ENCODE data around the gene ACVRL1. TPM values are rescaled to one million over a fixed set of nuclear protein-coding genes. Genes with fewer than 3 reads are reported as not detected.

The ACVRL1 gene
- total RNA-seq, 1 experiment from 2014 or later: not detected

- peaks cover 21% of the 10 kb centered on the region for H3K27me3 Mint-ChIP-seq (ENCODE audit: low read depth)
- TF ChIP-seq CTCF (conservative IDR thresholded peaks at IDR 0.05): peak; percentile 58
- Histone ChIP-seq H4K20me1 (ENCODE audit: control insufficient read depth, insufficient read depth, insufficient read length) (no peaks in the 10 kb centered on the region), H3K9me3 (ENCODE audit: control insufficient read depth, low read depth, low read length) (no peaks in the 10 kb centered on the region), H3K14ac (ENCODE audit: insufficient read depth, low read length) (no peak overlapping the region), H3K56ac (ENCODE audit: insufficient read length, low read depth, low read length) (no peak overlapping the region), H2AFZ (ENCODE audit: low read length) (no peak overlapping the region), H3K23ac (ENCODE audit: insufficient read length, low read depth, low read length) (no peak overlapping the region), H3K79me1 (ENCODE audit: insufficient read depth, low read depth, low read length, poor library complexity, severe bottlenecking) (no peaks in the 10 kb centered on the region), H3K4ac (ENCODE audit: low read depth, low read length) (no peak overlapping the region), H3K4me1 (ENCODE audit: insufficient read depth, low read length) (no peaks in the 10 kb centered on the region), H2BK15ac (ENCODE audit: low read depth, low read length) (no peak overlapping the region), H2AK5ac (ENCODE audit: insufficient read length, low read length) (no peak overlapping the region), H3K4me2 (ENCODE audit: insufficient read depth, insufficient read length, low read length) (no peak overlapping the region), H3K27ac (ENCODE audit: insufficient read length, low read depth, low read length) (no peak overlapping the region), H2BK12ac (ENCODE audit: insufficient read length, low read depth, low read length) (no peak overlapping the region), H3T11ph (ENCODE audit: low read length) (no peak overlapping the region), H2BK20ac (ENCODE audit: low read depth, low read length, poor library complexity, severe bottlenecking) (no peak overlapping the region), H3K27me3 (ENCODE audit: insufficient read depth, low read length) (peaks cover 2% of the 10 kb centered on the region; the same call in 1 of the 2 replicates), H4K5ac (ENCODE audit: insufficient read length, low read depth, low read length) (no peak overlapping the region), H4K91ac (ENCODE audit: insufficient read length, low read depth, low read length) (no peak overlapping the region), H3K9ac (ENCODE audit: extremely low read depth, insufficient read length, low read length) (no peak overlapping the region), H2BK5ac (ENCODE audit: insufficient read length, low read length) (no peak overlapping the region), H3K18ac (ENCODE audit: insufficient read length, low read depth, low read length) (no peak overlapping the region), H2BK120ac (ENCODE audit: low read depth, low read length, poor library complexity, severe bottlenecking) (no peak overlapping the region), H4K8ac (replicated peaks; ENCODE audit: insufficient read length, low read depth, low read length) (no peak overlapping the region), H3K23me2 (ENCODE audit: insufficient read length, low read depth, low read length, poor library complexity, severe bottlenecking) (no peaks in the 10 kb centered on the region), H3K79me2 (ENCODE audit: insufficient read depth, low read length) (no peaks in the 10 kb centered on the region)
- H3K9me3 Mint-ChIP-seq: no peaks in the 10 kb centered on the region
- H3K27ac Mint-ChIP-seq: no peak overlapping the region
- H3K4me3 Mint-ChIP-seq: no peak overlapping the region
- H3K36me3 Mint-ChIP-seq (ENCODE audit: insufficient read depth in 1 of 3, low read depth in 3 of 3): no peaks in the 10 kb centered on the region; a peak in 1 of 7 replicates
- no peak for DNase-seq
- peaks cover 23 to 38% of the 10 kb centered on the region in 2 experiments for H3K4me1 Mint-ChIP-seq
Observed at GRCh38 chr12:51891843-51892242, 15.5 kb upstream of the ACVRL1 start.
